IPS-18a (cell line): ENCODE measurements around the gene ANKRD6.
"Not testable (repeated sequence)": the region's sequence is repeated elsewhere in the genome, so short reads cannot be mapped to it uniquely, and the experiment has no call there.

Source experiments
- H3K27ac ChIP-seq: one replicate; pipeline ENCODE4 v1.5.1; 2013; ENCODE audit warnings: low read length
- H3K27me3 ChIP-seq: one replicate; pipeline ENCODE4 v1.6.1; 2013; ENCODE audit warnings: mild to moderate bottlenecking, low read length; ENCODE audit not compliant: control insufficient read depth, insufficient read depth
- H3K36me3 ChIP-seq: one replicate; pipeline ENCODE4 v1.6.1; 2013; ENCODE audit warnings: low read depth, low read length; ENCODE audit not compliant: control insufficient read depth
- H3K4me1 ChIP-seq: one replicate; pipeline ENCODE4 v1.6.1; 2013; ENCODE audit warnings: low read depth, low read length; ENCODE audit not compliant: control insufficient read depth
- H3K4me3 ChIP-seq: one replicate; pipeline ENCODE4 v1.5.1; 2013; ENCODE audit warnings: low read length
- H3K9ac ChIP-seq: one replicate; pipeline ENCODE4 v1.6.1; 2013; ENCODE audit warnings: mild to moderate bottlenecking, low read length, moderate library complexity
- H3K9me3 ChIP-seq: one replicate; pipeline ENCODE4 v1.6.1; 2013; ENCODE audit warnings: low read depth, low read length; ENCODE audit not compliant: control insufficient read depth

ANKRD6 gene

DNA sequence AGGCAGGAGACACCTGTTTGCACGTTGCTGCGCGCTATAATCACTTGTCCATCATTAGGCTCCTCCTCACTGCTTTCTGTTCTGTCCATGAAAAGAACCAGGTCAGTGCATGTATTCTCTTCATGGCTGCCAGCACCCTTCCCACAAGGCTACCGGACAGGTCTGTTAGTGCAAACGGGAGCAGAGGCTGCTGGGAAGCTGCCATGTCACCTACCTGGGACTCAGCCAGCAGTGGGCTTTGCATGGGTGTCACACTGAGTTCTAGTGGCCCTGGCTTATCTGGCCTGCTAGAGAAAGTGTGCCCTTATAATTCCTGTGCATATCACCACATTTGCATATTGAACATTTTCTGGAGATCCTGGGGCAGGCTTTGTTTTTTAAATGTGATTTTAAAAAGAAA, 180.8 kb downstream of the ANKRD6 start:
- Histone ChIP-seq H3K4me1 (no peaks in the 10 kb centered on the region), H3K9ac (no peak overlapping the region), H3K36me3 (no peaks in the 10 kb centered on the region), H3K9me3 (no peaks in the 10 kb centered on the region), H3K27me3 (no peaks in the 10 kb centered on the region), H3K4me3 (no peak overlapping the region), H3K27ac (no peak overlapping the region)

GRCh38 chr6:89615882-89616281, 182.9 kb downstream of the ANKRD6 start:
- H3K27me3 ChIP-seq: no peaks in the 10 kb centered on the region
- H3K36me3 ChIP-seq: no peaks in the 10 kb centered on the region
- H3K9me3 ChIP-seq: no peaks in the 10 kb centered on the region
- no peak overlapping the region for H3K27ac ChIP-seq
- H3K9ac ChIP-seq: no peak overlapping the region
- H3K4me1 ChIP-seq: no peaks in the 10 kb centered on the region
- no peak overlapping the region for H3K4me3 ChIP-seq

DNA sequence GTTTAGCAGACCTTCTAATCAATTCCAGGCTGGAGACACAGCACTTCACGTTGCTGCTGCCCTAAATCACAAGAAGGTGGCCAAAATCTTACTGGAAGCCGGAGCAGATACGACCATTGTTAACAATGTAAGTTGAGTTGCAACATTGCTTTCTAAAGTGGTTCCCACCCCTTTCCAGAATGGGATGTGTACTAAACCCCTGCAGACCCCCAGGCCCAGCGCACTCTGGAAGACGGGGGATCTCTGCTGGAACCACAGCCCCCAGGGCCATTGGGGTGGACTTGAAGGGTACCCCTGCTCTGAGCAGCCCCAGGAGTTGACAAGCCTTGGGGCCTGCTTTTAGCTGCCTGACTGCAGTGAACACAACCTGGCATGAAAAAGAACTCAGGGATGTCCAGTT, 183.6 kb downstream of the ANKRD6 start:
- no peak overlapping the region for H3K9ac ChIP-seq
- H3K4me1 ChIP-seq: no peaks in the 10 kb centered on the region
- no peaks in the 10 kb centered on the region for H3K36me3 ChIP-seq
- no peaks in the 10 kb centered on the region for H3K27me3 ChIP-seq
- H3K9me3 ChIP-seq: no peaks in the 10 kb centered on the region
- H3K4me3 ChIP-seq: no peak overlapping the region
- no peak overlapping the region for H3K27ac ChIP-seq

DNA sequence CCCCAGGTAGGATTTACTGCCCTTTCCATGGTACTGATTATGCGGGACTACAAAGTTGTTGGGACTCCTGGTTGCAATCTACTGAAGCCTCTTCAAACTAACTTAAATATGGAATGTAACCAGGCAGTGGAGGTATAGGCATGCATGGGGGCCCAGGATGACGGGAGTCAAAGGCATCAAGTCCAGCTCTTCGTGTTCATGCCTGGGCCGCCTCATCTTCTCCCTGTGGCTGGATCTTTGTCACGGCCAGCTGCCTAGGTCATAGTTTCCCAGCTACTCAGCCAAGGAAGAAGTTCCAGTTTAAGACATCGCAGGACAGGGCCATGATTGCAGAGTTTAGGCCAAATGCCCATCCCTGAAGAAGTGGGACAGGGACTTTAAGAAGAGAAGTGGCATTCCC, 185.1 kb downstream of the ANKRD6 start:
- no peak overlapping the region for H3K27ac ChIP-seq
- no peaks in the 10 kb centered on the region for H3K36me3 ChIP-seq
- H3K9ac ChIP-seq: no peak overlapping the region
- no peak overlapping the region for H3K4me3 ChIP-seq
- H3K27me3 ChIP-seq: no peaks in the 10 kb centered on the region
- H3K4me1 ChIP-seq: no peaks in the 10 kb centered on the region
- no peaks in the 10 kb centered on the region for H3K9me3 ChIP-seq

GRCh38 chr6:89619567-89619966, 186.6 kb downstream of the ANKRD6 start:
- H3K27ac ChIP-seq: no peak overlapping the region
- H3K4me1 ChIP-seq: no peaks in the 10 kb centered on the region
- no peaks in the 10 kb centered on the region for H3K36me3 ChIP-seq
- H3K9ac ChIP-seq: no peak overlapping the region
- H3K9me3 ChIP-seq: no peaks in the 10 kb centered on the region
- no peak overlapping the region for H3K4me3 ChIP-seq
- no peaks in the 10 kb centered on the region for H3K27me3 ChIP-seq

GRCh38 chr6:89623749-89624148, 190.8 kb downstream of the ANKRD6 start:
- Histone ChIP-seq H3K4me1 (no peaks in the 10 kb centered on the region), H3K27ac (no peak overlapping the region), H3K36me3 (no peaks in the 10 kb centered on the region), H3K9ac (no peak overlapping the region), H3K9me3 (no peaks in the 10 kb centered on the region), H3K27me3 (no peaks in the 10 kb centered on the region), H3K4me3 (no peak overlapping the region)

- Histone ChIP-seq H3K27me3 (no peaks in the 10 kb centered on the region), H3K9me3 (no peaks in the 10 kb centered on the region), H3K4me3 (no peak overlapping the region), H3K4me1 (no peaks in the 10 kb centered on the region), H3K27ac (no peak overlapping the region), H3K36me3 (peaks cover 9% of the 10 kb centered on the region), H3K9ac (no peak overlapping the region)
These were observed 197.5 kb downstream of the ANKRD6 start for GRCh38 chr6:89630488-89630887.

- H3K36me3 ChIP-seq: peaks cover 18% of the 10 kb centered on the region
- not testable (repeated sequence) for H3K9ac ChIP-seq, H3K4me3 ChIP-seq, H3K27ac ChIP-seq, H3K9me3 ChIP-seq, H3K27me3 ChIP-seq
- H3K4me1 ChIP-seq: peaks cover 14% of the 10 kb centered on the region
These were observed 203.5 kb downstream of the ANKRD6 start for GRCh38 chr6:89636412-89636811.

- H3K27ac ChIP-seq: peak overlapping the region; percentile 81
- H3K4me1 ChIP-seq: peaks cover 14% of the 10 kb centered on the region
- H3K9ac ChIP-seq: peak overlapping the region; percentile 77
- no peaks in the 10 kb centered on the region for H3K9me3 ChIP-seq
- H3K27me3 ChIP-seq: no peaks in the 10 kb centered on the region
- peak overlapping the region; percentile 95 for H3K4me3 ChIP-seq
- H3K36me3 ChIP-seq: peaks cover 27% of the 10 kb centered on the region
These were observed 205.0 kb downstream of the ANKRD6 start for GRCh38 chr6:89637960-89638319.

DNA sequence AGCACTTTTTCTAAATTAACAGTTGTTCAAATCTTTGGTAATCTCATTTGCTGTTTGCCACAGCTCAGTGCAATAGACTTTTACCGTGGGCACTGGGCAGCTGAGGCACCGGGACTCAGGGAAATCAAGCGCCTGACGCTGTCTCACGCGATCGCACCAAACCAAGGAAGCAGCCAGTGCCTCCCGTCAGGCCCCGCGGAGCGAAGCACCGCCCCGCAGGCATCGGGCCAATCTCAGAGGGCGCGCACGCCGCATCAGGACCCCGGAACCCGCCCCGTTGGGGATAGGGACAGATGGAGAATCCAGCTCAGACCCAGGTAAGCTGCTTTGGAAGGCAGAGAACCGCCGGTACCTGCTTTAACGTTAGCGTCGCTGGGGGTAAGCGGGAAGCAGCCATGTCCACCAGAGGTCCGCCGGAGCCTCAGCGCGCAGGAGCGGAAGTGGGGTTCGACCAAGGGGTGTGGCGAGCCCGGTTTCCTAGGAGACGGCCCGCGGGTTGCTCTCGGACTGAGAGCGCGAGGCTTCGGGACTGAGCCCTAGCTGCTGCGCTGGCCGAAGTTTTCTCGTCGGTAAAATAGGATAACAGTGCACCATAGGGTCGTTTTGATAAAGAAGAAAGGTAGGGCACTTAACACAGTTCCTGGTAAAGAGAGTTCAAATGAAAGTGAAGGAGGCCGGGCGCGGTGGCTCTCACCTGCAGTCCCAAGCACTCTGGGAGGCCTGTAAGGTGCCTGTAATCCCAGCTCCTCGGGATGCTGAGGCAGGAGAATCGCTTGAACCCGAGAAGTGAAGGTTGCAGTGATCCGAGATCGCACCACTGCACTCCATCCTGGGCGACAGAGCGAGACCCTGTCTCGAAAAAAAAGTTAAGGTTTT, 205.6 kb downstream of the ANKRD6 start, which contains the start of gene LYRM2:
TSS of gene LYRM2 (minus strand) at position 428 of the 876 bp plus-strand sequence. CDS start at position 397, 31 bp downstream.
- Histone ChIP-seq H3K36me3 (peaks cover 33% of the 10 kb centered on the region), H3K4me3 (peak within 1 kb of the TSS; percentile 95), H3K27me3 (no peaks in the 10 kb centered on the region), H3K9ac (peak within 1 kb of the TSS; percentile 77), H3K4me1 (peaks cover 14% of the 10 kb centered on the region), H3K27ac (peak within 1 kb of the TSS; percentile 81), H3K9me3 (no peaks in the 10 kb centered on the region)

GRCh38 chr6:89640804-89641203, 207.9 kb downstream of the ANKRD6 start:
- Histone ChIP-seq H3K27ac (no peak overlapping the region), H3K9ac (no peak overlapping the region), H3K4me3 (no peak overlapping the region), H3K4me1 (peaks cover 14% of the 10 kb centered on the region), H3K36me3 (peaks cover 49% of the 10 kb centered on the region), H3K27me3 (no peaks in the 10 kb centered on the region), H3K9me3 (no peaks in the 10 kb centered on the region)

- H3K4me3 ChIP-seq, H3K9me3 ChIP-seq, H3K9ac ChIP-seq, H3K27me3 ChIP-seq, H3K27ac ChIP-seq: not testable (repeated sequence)
- H3K36me3 ChIP-seq: peaks cover 51% of the 10 kb centered on the region
- H3K4me1 ChIP-seq: peaks cover 14% of the 10 kb centered on the region
These were observed 208.6 kb downstream of the ANKRD6 start for GRCh38 chr6:89641581-89641980.
